T-helper 9 cell (primary cell): ENCODE measurements around the gene GDF15.

Source experiments
- DNase-seq: peaks from one replicate; pipeline ENCODE4 v3.0.0-alpha.2; 2020

GDF15 gene

GRCh38 chr19:18432275-18433014 lies 46.5 kb downstream of the GDF15 start:
- DNase-seq = no peak

GRCh38 chr19:18433015-18433691 lies 47.2 kb downstream of the GDF15 start:
- no peak for DNase-seq

- DNase-seq = no peak
Observed at GRCh38 chr19:18433735-18434398, 47.9 kb downstream of the GDF15 start.

- DNase-seq = no peak
Observed at GRCh38 chr19:18434411-18435175, 48.6 kb downstream of the GDF15 start.

GRCh38 chr19:18435178-18435841 lies 49.4 kb downstream of the GDF15 start:
- DNase-seq = no peak

- DNase-seq = no peak
Observed at GRCh38 chr19:18435842-18436670, 50.1 kb downstream of the GDF15 start.

GRCh38 chr19:18436671-18437490 lies 50.9 kb downstream of the GDF15 start:
- peak; percentile 68 for DNase-seq

GRCh38 chr19:18437491-18438330 lies 51.8 kb downstream of the GDF15 start, which contains the start of gene ISYNA1:
Gene ISYNA1, minus strand, starts transcription at chr19:18438133. Its CDS starts 154 bp downstream, at chr19:18437979.
- DNase-seq = peak; percentile 54

- DNase-seq = no peak
Observed at GRCh38 chr19:18438331-18439024, 52.5 kb downstream of the GDF15 start.
